Psoas muscle (tissue), 8 donors: ENCODE results near the gene EP300. TPM values are rescaled to one million over a fixed set of nuclear protein-coding genes. Genes with fewer than 3 reads are reported as not detected.
A peak's percentile ranks its signal among the peaks of the same experiment; 100 is the strongest.
"Not testable (repeated sequence)": the region's sequence is repeated elsewhere in the genome, so short reads cannot be mapped to it uniquely, and the experiment has no call there.

Experiments used
- ATAC-seq, 4 donors: fragments of 200-7000 bp; cut with Tn5 transposase; one replicate each; pipeline ENCODE4 v1.9.1; 2020; ENCODE audit warnings: moderate library complexity in 3 of 4, mild to moderate bottlenecking in 2 of 4
- DNase-seq, 2 donors: peaks; one replicate each; pipeline ENCODE4 v3.0.0-alpha.2; 2020
- H3K27ac ChIP-seq: fragments of 200-600 bp; one replicate; pipeline ENCODE4 v1.8.0; 2022
- H3K27me3 ChIP-seq, 3 donors: fragments of 200-600 bp in 1 of 3; one replicate each; pipeline versions ENCODE4 v1.6.1 to v1.8.0; 2013 to 2022; ENCODE audit warnings: low read length in 2 of 3, mild to moderate bottlenecking in 2 of 3, moderate library complexity in 1 of 3; ENCODE audit not compliant: insufficient read depth in 3 of 3
- H3K36me3 ChIP-seq, 2 donors: fragments of 200-600 bp in 1 of 2; one replicate each; pipeline versions ENCODE4 v1.6.1 to v1.8.0; 2013 to 2022; ENCODE audit warnings: low read depth in 1 of 2, mild to moderate bottlenecking in 1 of 2, moderate library complexity in 1 of 2; ENCODE audit not compliant: insufficient read depth in 1 of 2
- H3K4me1 ChIP-seq: fragments of 200-600 bp; one replicate; pipeline ENCODE4 v1.8.0; 2022
- H3K4me3 ChIP-seq: fragments of 200-600 bp; one replicate; pipeline ENCODE4 v1.8.0; 2022; ENCODE audit warnings: mild to moderate bottlenecking
- H3K9me3 ChIP-seq: fragments of 200-600 bp; one replicate; pipeline ENCODE4 v1.8.0; 2022
- CTCF ChIP-seq: fragments of 200-600 bp; IDR thresholded peaks from one replicate; pipeline ENCODE4 v1.8.0; 2022; ENCODE audit warnings: antibody characterized with exemption
- WGBS, 3 donors: extraction: QIAGEN DNeasy Blood & Tissue Kit; methylation state at CpG; one replicate each; pipeline versions ENCODE4 v1.1.6 to v1.1.7; 2013; 5-methylcytosine and 5-hydroxymethylcytosine counted together
- intact Hi-C, 2 donors: fragments of 100-400 bp; cut with DNase I; formaldehyde crosslinking; loops; one replicate each; pipeline versions ENCODE4 v1.11.0 to v1.14.2; 2022
- polyA plus RNA-seq, 3 donors: library from polyadenylated mRNA; stranded (reverse); fragments of 200-250 nt; gene quantifications; one replicate each; pipeline ENCODE4 v1.2.3, GENCODE V29; 2013
- total RNA-seq, 4 donors: library from RNA; stranded (reverse); fragmentation: NEBNext Ultra II Directional in 2 of 4; extraction: Animal tissue kit (Norgen Biotek cat#: 25700) in 2 of 4; gene quantifications; one replicate each; pipeline versions ENCODE4 v1.2.1 to v1.2.4, GENCODE V29; 2021 to 2023
- donor health status: healthy with polysubstance abuse.
- donor health status: DM: no; HTN: no; CAD: no; lungs with moderate emphysema.
- donor health status: Bipolar disorder and iron deficiency.
- donor health status: healthy.
- donor health status: DM: yes; HTN: yes; CAD: no.
- donor health status: DM: no; HTN: no; CAD: no.
- donor health status: DM: no; HTN: no; CAD: no.
- donor health status: DM: yes; HTN: yes; CAD: no.

The EP300 gene
- total and polyA plus RNA-seq, 7 donors = 6.2 to 40.7 (median 31.0) TPM

GRCh38 chr22:41124086-41124485 lies 31.7 kb downstream of the EP300 start:
- peaks cover 5 to 65% of the 10 kb centered on the region in 2 donors for H3K36me3 ChIP-seq

GRCh38 chr22:41127451-41127850 lies 35.1 kb downstream of the EP300 start:
- no peaks in the 10 kb centered on the region for H3K27me3 ChIP-seq
- 84 to 89% (median 88%) methylated on average over 5 of the region's 5 CpGs for WGBS, 3 donors
- H3K4me3 ChIP-seq = no peak overlapping the region
- H3K27ac ChIP-seq = no peak overlapping the region
- H3K4me1 ChIP-seq = peaks cover 6% of the 10 kb centered on the region
- TF ChIP-seq CTCF = no peak
- ATAC-seq (peak in 3 of 4 donors; percentile 17 to 36 (median 28)), DNase-seq (peak in 1 of 2 donors; percentile 24)
- no peaks in the 10 kb centered on the region for H3K9me3 ChIP-seq
- H3K36me3 ChIP-seq = peaks cover 7 to 78% of the 10 kb centered on the region in 2 donors
- intact Hi-C loops = no loop called here

More at GRCh38 chr22:41124086-41124485, 31.7 kb downstream of the EP300 start:
- Histone ChIP-seq H3K27me3 (no peaks in the 10 kb centered on the region), H3K27ac (no peak overlapping the region), H3K9me3 (no peaks in the 10 kb centered on the region), H3K4me1 (peaks cover 14% of the 10 kb centered on the region), H3K4me3 (no peak overlapping the region)
- peak in 1 of 4 donors; percentile 7 for ATAC-seq
- WGBS, 3 donors = 97 to 98% (median 98%) methylated on average over 9 of the region's 9 CpGs
- no peak for TF ChIP-seq CTCF
- DNase-seq = no peak
- intact Hi-C loops = no loop called here

- no peak overlapping the region for H3K27ac ChIP-seq
- no peak overlapping the region for H3K4me3 ChIP-seq
- no peaks in the 10 kb centered on the region for H3K9me3 ChIP-seq
- H3K27me3 ChIP-seq = no peaks in the 10 kb centered on the region
- no peak for ATAC-seq
- no peaks in the 10 kb centered on the region for H3K4me1 ChIP-seq
- DNase-seq = no peak
- intact Hi-C loops = no loop called here
- 96 to 98% (median 96%) methylated on average over 14 of the region's 14 CpGs for WGBS, 3 donors
- H3K36me3 ChIP-seq = peaks cover 10 to 86% of the 10 kb centered on the region in 2 donors
- TF ChIP-seq CTCF = no peak
Observed at GRCh38 chr22:41128606-41129005, 36.2 kb downstream of the EP300 start.

GRCh38 chr22:41132550-41132949 lies 40.2 kb downstream of the EP300 start:
- no peak for DNase-seq
- no peak overlapping the region for H3K4me3 ChIP-seq
- no peak for TF ChIP-seq CTCF
- no peaks in the 10 kb centered on the region for H3K9me3 ChIP-seq
- no peaks in the 10 kb centered on the region for H3K4me1 ChIP-seq
- H3K36me3 ChIP-seq = peaks cover 18 to 100% of the 10 kb centered on the region in 2 donors
- H3K27ac ChIP-seq = no peak overlapping the region
- no peaks in the 10 kb centered on the region for H3K27me3 ChIP-seq
- intact Hi-C loops = loop anchor here in 1 of 2 donors (10.0 kb wide), 1 partner anchor 208 kb away; no protein-coding TSS in a partner anchor
- no peak for ATAC-seq
- 84 to 92% (median 84%) methylated on average over 2 of the region's 2 CpGs for WGBS, 3 donors

GRCh38 chr22:41140365-41140957 lies 48.1 kb downstream of the EP300 start:
- 53 to 68% (median 55%) methylated on average over 10 of the region's 10 CpGs for WGBS, 3 donors
- DNase-seq = no peak
- no peak overlapping the region for H3K27ac ChIP-seq

GRCh38 chr22:41145921-41146320 lies 53.5 kb downstream of the EP300 start:
- H3K4me1 ChIP-seq, H3K9me3 ChIP-seq, DNase-seq, ATAC-seq, H3K4me3 ChIP-seq, intact Hi-C loops, H3K27ac ChIP-seq, H3K27me3 ChIP-seq: not testable (repeated sequence)
- 88 to 91% (median 91%) methylated on average over 6 of the region's 6 CpGs for WGBS, 3 donors
- peaks cover 26 to 100% of the 10 kb centered on the region in 2 donors for H3K36me3 ChIP-seq

More at GRCh38 chr22:41140365-41140957, 48.1 kb downstream of the EP300 start:
- H3K36me3 ChIP-seq = peaks cover 20 to 100% of the 10 kb centered on the region in 2 donors
- no peaks in the 10 kb centered on the region for H3K9me3 ChIP-seq
- H3K4me1 ChIP-seq = no peaks in the 10 kb centered on the region
- intact Hi-C loops = no loop called here
- ATAC-seq = no peak
- TF ChIP-seq CTCF = no peak
- H3K4me3 ChIP-seq = no peak overlapping the region
- H3K27me3 ChIP-seq = no peaks in the 10 kb centered on the region
